SK-N-MC (cell line): ENCODE measurements around the gene GAS2.

Source experiments
- EZH2 ChIP-seq: fragments of 200-600 bp; sonication (generic); IDR thresholded peaks from one replicate; pipeline ENCODE4 v1.6.1; 2017; ENCODE audit warnings: antibody characterized with exemption
- FOXP2 ChIP-seq: optimal IDR thresholded peaks from 2 replicates; pipeline ENCODE3; 2011; ENCODE audit warnings: mild to moderate bottlenecking, moderate library complexity; ENCODE audit not compliant: insufficient read depth; ENCODE audit errors: extremely low read length, control extremely low read depth
- POLR2AphosphoS5 ChIP-seq: IDR thresholded peaks from 2 replicates; pipeline ENCODE4 v1.6.1; 2012; ENCODE audit warnings: mild to moderate bottlenecking, low read depth, low read length, borderline replicate concordance

DNA sequence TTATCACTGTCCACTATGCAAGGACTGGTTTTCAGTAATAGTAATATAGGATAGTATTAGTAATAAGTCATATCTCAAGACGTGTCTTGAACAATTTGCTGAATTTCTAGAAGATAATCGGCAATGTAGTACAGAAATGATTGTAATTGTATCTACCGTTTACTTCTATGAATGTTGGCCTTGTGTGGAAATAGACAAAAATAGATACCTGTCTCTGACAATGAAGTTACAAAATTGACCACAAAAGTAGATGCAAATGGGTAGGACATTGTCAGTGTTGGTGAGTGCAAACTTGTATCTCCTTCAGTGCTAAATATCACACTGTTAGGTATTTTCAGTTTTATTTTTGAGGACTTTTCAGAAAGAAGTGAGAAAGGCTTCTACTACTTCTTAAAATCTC, 120.1 kb downstream of the GAS2 start:
- TF ChIP-seq POLR2AphosphoS5 (no peak), EZH2 (no peak), FOXP2 (no peak)
